Stimulated activated CD8-positive, alpha-beta memory T cell treated with anti-CD3 and anti-CD28 coated beads, Interleukin-4, amount 100 ng/mL, for 1 hour (primary cell): ENCODE data around the gene NKPD1.

Experiments
- DNase-seq, 2 donors: peaks; one replicate each; pipeline ENCODE4 v3.0.0-alpha.2; 2020; ENCODE audit warnings: low read depth in 2 of 2, low spot score in 1 of 2

Gene NKPD1

DNA sequence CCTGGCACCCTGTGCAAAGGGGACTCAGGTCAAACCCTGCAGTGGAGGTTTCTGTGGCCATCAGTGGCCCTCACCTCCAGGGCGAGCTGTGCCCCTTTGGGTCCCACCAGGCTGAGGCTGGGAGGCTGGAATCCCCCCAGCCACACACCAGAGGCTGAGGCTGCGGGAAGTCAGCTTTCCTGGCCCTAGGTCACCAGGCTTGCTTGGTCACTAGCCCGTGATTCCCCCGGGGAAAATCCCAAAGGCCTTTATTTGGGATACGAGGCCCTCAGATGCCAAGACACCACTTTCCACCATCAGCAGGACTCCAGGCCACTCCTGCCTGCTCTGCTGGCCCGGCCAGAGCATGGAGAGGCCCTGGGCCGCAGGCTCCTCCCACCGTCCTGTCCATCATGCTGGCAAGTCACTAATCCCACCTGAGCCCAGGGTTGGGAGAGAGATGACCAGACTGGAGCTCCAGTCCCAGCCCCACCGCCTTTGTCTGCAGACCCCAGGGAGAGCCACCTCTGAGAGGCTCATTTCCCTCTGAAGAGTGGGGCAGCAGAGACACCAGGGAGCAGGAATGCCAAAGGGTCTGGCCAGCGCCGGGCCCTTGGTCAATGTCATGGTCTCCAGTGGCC, 4.7 kb downstream of the NKPD1 start:
- DNase-seq = no peak

DNA sequence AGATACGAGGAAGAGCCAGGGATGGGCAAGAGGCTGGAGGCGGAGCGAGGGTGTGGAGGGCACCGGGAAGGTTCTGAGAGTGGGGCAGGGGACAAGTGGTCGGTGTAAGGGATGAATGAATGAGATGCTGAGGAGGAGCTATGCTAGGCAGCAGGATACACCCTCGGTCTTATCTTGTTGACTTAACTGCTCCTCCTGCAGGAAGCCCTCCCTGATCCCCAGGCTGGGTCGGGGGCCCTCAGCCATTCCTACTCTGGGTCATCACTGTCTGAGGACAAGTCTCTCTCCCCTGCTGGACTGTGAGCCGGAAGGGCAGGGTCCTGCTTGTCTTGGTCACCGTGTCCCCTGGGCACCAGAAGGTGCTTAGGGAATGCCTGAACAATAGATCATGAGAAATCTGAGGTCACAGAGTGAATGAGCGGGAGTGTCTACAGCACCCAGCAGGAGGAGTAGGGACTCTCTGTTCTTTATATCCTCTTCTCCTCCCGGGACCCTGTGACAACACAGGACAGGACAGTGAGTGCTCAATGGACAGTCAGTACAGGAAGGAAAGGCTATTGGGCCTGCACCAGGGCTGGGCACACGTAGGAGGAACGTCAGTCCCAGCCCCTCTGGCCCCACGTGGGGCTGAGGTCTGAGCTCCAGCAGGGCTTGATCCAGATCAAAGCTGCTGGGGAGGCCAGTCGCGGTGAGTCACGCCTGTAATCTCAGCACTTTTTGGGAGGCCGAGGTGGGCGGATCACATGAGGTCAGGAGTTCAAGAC, 6.5 kb downstream of the NKPD1 start:
- DNase-seq = no peak

DNA sequence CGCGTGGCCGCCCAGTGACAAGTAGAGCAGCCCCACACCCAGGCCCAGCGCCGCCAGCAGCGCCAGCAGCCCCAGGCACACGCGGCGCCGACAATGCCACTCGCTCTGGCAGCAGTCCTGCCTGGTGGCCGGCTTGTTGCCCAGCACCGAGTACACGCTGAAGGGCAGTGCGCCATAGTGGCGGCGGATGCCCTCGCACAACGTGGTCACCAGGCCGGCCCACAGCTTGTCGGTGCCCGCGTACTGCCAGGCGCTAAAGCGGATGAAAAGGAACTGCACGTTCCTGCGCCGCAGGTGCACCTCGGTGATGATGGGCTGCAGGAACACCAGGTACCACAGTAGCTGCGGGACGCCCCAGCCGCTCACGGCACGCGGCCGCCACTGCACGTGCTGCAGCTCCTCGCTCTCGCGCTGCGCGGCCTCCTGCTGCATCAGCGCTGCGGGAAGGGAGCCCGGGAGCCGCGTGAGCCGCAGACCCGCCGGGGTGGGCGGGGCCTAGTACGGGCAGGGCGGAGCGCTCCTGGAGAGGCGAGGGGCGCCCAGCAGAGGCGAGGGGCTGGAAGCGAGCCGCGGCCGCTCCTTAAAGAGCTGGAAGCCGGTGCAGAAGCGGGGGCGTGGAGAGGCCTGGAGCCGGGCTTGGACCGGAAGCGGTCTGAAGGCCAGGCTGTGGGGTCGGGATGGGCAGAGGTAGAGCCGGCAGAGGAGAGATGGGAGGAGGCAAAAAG, 7.3 kb downstream of the NKPD1 start:
- DNase-seq = no peak

DNA sequence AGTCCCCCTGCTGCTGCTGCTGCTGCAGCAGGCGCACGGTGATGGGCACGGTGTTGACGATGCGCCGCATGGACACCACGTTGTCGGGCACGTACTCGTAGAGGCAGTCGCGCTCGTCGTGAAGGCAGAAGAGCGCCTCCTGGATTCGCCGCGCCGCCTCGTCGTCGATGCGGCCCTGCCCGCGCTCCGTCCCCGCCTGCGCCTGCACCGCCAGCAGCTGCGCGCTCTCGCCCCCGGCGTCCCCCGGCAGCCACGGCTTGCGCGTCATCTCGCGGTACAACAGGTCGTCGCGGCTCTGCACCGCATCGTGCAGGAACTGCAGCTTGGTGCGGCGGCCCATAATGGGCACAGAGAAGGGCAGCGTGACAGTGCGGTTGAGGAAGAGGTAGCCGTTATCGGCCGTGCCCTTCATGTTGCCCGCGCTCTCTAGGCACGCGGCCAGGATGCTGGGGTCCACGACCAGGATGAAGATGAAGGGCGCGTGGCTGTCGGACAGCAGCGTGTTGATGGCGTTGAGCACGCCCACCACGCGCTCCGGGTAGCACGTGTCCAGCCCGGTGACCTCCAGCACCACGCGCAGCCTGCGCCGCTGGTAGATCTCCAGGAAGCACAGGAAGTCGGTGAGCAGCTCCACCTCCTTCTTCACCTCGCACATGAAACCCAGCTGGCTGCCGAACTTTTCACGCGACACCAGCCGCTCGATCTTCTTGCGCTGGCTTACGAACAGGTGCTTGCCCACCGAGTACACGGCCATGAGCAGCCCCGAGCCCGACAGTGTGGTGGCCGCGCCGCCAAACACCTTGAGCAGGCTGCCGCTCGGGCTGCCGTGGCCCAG, 8.1 kb downstream of the NKPD1 start:
- DNase-seq = no peak

DNA sequence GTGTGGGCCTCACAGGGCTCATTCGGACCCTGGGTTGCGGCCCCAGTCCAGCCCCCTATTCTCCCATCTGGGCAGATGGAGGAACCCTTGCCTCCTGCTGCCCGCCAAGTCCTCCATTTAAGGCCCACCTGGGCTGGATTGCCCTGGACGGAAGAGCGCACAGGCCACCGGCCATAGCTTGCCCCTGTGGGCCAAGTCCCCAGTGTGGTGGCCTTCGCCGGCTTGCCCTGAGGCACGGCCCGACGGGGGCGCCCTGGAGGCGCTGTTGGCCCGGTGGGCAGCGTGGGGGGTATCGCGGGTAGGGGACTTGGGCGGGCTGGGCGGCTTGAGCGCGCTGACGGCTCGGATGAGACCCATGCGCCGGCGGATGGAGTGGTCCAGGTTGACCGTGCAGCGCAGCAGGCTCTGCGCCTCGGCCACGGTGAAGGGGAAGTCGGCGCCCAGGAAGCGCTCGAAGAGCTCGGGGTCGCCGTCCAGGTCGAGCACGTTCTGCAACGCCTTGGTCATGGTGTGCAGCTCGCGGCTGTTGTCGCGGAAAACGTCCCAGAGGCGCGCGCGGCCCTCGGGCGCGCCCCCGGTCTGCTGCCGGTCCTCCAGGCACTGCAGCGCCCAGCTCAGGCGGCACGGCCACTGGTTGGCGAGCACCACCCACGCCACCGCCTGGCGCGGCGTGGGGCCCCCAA, 8.8 kb downstream of the NKPD1 start:
- no peak for DNase-seq

DNA sequence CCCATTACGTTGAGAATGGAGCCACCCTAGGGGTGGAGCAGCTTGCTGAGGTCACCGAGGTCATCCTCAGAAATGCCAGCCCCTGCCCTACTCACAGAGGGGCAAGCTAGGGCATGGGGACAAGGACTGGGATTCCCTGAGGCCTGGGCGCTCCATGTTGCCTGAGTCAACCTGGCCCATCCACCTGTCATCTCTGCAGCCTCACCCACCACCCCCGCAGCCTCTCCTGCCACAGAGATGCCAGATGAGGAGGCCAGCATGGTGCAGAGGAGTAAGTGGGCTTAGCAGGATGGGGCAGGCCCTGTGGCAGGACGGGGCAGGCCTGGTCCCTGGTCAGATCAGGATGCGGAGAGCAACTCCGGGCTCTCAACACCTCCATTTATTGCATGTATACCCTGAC, 9.5 kb downstream of the NKPD1 start:
- DNase-seq = no peak

DNA sequence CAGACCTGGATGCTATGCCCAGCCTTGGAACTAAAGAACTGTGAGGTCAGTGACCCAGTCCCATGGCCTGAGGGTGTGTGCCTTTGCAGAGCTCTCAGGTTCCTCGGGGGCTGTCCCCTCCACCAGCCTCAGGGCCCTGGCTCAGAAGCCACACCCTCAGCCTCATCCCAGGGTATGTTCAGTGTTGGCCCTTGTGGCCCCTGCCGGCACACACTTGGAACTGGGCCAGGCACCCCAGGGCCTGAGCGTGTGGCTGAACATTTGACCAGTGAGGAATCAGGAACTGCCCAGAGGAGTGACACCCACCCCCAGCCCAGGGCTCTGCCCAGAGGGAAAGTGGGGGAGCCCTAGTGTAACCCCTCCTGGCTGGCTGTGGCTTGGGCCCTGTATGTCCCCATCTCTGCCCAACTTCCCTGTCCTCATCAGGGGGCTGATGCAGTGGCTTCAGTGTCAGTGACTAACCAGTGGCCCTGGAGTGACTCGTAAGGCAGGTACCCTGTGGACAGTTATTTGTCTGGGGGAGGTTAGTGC, 10.0 kb downstream of the NKPD1 start:
- no peak for DNase-seq

DNA sequence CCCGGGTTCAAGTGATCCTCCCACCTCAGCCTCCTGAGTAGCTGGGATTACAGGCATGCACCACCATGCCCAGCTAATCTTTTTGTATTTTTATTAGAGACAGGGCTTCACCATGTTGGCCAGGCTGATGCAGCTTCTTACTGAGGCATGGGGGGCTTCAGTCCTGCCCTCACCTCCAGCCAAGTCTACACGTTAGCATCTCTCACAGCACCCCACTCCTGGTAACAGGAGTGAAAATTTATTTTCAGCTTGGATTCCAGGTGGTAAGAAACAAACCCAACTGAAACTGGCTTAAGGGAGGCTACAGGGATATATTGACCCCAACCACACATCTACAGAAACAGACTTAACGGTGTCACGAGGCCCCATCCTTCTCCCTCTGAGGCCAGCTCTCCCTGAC, 10.6 kb downstream of the NKPD1 start:
- no peak for DNase-seq

DNA sequence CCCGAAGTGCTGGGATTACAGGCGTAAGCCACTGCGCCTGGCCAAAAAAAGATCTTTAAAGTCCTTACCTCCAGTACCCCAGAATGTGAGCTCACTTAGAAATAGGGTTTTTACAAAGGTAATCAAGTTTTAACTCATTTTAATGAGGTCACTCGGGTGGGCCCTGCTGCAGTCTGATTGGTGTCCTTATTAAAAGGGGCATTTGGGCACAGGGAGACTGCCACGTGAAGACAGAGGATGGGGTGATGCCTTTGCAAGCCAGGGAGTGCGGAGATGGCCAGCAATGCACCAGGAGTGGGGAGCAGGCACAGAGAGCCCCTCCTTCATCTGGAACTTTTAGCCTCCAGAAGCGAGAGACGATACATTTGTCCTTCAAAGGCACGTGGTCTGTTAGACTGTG, 11.7 kb downstream of the NKPD1 start:
- no peak for DNase-seq

DNA sequence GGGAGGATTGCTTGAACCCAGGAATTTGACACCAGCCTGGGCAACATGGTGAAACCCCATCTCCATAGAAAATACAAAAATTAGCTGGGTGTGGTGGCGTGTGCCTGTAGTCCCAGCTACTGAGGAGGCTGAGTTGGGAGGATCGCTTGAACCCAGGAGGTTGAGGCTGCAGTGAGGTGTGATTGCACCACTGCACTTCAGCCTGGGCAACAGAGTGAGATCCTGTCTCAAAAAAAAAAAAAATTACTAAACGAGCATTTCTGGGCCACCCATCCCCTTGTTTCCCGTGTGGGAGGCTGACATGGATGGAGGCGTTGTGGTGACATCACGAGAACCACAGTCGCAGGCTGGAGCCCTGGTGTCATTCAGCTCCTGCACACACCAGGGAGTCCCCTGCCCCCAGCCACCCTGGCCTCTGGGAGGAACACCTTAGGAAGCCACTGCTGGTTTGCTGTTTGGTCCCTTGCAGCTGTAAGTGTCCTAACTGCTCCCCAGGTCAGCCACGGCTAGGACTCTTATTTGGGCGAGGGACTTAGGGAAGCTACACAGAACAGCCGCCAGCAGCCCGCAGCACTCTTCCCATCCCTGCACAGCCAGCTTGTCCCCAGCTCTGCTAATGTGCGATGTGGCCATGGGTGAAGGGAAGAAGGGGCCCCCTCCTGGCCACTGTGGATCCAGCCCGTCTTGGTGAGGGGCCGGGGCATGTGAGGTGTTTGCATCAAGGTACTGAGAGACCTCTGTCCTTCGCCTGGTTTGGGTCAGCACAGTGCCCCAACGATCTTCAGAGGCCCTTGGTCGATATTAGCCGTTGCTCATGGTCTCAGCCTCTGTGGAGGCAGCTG, 12.7 kb downstream of the NKPD1 start:
- no peak for DNase-seq

DNA sequence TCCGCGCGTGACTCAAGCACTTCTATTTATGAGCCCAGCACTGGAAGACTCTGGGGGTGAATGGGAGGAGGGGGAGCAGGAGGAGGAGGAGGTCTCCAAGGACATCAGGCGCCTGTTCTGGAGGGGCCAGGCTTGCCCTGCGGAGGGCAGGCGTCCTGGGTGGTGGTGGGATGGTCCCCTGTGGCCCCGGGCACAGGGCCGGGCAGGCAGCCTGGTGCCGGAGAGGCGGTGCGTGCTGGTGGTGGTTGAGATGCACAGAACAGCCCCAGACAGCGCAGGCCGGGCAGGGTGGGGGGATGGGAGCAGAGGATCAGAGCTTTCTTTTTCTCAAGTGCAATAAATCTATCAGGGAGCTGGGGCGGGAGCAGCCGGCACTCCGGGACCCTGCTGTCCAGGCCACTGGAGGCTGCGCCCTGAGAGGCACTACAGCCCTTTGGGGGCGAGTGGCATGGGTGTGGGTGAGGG, 14.0 kb downstream of the NKPD1 start:
- DNase-seq = no peak

DNA sequence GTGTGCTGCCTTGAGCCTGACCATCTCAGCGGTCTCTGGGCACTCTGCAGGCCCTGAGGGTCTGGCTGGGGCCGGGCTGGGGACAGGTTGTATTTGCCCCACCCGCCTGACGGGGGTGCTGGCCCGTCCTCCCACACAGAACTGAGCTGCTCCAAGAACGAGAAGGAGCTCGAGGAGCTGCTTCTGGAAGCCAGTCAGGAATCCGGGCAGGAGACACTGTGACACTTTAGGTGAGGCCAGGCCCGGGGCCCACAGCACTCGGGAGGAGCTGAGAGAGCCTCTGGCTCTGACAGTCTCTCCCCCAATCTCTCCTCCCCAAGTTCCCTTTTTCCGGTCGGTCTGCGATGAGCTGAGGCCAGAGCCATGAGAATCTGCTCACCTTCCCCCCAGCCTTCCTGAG, 14.5 kb downstream of the NKPD1 start:
- no peak for DNase-seq

DNA sequence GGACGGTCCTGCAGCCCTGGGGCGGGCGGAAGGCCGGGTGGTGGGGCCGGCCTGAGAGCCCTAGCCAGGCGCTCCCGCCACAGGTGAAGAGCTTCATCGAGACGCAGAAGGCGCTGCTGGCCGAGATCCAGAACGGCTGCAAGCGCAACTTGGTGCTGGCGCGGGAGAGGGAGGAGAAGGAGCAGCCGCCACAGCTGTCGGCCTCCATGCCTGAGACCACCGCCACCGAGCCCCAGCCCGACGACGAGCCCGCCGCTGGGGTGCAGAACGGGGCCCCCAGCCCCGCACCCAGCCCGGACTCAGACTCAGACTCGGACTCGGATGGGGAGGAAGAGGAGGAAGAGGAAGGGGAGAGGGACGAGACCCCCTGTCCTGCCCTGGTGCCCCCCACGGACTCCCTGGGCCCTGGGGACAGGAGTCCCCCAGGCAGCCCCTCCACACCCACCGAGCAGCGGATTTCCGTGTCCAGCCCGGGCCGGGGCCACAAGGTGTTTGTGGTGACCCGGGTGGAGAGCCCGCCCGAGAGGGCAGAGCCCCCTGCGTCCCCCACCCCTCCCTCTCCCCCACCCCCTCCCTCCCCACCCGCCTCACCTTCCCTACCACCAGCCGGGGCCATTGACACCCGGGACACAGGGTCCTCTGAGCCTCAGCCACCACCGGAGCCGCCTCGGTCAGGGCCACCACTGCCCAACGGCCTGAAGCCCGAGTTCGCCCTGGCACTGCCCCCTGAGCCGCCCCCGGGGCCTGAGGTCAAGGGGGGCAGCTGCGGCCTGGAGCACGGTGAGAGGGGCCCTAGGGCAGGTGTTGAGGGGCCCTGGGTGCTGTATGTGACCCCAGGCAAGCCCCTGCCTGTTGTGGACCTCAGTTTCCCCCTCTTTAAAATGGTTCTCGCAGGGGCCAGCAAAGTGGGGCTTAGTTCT, 15.3 kb downstream of the NKPD1 start:
- DNase-seq = no peak

DNA sequence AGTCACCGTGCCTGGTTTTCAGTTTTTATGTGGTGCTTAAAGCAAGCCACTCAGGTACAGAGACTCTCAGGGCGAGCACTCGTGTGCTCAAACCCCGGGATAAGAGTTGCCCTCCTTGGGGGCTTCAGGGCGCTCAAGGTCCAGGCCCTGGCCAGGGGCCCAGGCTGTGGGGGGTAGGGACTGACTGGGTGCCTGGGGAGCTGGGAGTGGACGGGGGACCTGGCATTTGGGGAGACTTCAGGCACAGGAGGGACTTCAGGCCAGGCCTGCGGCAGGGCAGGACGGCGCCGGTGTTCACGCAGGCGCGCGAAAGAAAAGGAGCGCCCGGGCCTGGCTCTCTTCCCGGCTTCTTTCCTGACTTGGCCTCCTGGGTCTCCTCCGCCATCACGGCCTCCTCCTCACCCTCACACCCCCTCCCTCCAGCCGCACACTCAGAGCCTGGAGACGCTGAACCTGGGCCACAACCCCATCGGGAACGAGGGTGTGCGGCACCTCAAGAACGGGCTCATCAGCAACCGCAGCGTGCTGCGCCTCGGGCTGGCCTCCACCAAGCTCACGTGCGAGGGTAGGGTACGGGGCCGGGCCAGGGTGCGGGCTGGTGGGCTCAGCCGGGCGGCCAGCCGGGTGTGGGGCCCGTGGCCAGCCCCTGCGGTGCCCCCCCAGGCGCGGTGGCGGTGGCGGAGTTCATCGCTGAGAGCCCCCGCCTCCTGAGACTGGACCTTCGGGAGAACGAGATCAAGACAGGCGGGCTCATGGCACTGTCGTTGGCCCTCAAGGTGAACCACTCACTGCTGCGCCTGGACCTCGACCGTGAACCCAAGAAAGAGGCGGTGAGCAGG, 16.1 kb downstream of the NKPD1 start:
- DNase-seq = no peak

DNA sequence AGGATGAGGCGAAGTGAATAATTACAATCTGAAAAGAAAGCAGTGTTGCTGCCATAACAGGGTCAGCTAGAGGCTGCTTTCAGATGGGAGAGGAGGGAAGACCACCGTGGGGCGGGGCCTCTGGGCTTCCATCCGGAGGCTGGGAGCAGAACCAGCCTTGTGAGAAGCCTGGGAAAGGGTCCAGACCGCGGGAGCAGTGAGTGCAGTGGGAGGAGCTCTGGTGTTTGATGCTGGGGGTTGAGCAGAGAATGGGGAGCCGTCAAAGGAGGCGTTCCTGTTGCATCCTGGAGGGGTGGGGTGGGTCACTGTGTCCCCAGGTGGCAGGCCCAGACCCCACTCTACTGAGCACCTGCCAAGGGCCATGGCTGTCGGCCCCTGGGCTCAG, 18.1 kb downstream of the NKPD1 start:
- DNase-seq = no peak

DNA sequence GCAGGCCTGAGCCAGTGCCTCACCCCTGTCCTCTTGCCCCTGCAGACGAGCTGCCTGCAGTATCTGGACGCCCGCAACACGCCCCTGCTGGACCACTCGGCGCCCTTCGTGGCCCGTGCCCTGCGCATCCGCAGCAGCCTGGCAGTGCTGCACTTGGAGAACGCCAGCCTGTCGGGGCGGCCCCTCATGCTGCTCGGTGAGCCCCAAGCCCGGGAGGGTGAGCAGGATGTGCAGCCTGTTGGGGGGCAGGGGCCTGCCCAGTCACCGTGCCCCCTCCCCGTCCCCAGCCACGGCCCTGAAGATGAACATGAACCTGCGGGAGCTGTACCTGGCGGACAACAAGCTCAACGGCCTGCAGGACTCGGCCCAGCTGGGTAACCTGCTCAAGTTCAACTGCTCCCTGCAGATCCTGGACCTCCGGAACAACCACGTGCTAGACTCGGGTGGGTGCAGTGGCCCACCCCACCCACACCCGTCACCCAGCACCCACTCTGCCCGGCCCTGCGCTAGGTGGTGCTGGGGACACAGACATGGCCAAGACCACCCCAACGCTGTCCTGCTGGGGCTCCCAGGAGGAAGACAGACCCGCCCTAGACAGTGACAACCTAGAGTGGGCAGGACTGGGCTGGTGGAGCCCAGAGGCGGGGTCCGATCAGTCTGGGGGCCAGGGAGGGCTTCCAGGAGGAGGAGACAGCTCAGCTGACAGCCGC, 18.6 kb downstream of the NKPD1 start:
- no peak for DNase-seq
